OCI-LY7 (cell line): ENCODE data around the gene MEF2B. TPM values are rescaled to one million over a fixed set of nuclear protein-coding genes. Genes with fewer than 3 reads are reported as not detected.

Experiments used
- BruUV-seq: library from RNA; stranded (reverse); fragments of 400-500 nt; replicated peaks from 2 replicates; lab custom pipeline; 2021; lab: Mats Ljungman, UMichigan
- CTCF ChIA-PET: fragments of 300-600 bp; sonication (Branson Sonifier 250); formaldehyde crosslinking; loops from one replicate; lab custom pipeline; 2022; ENCODE audit warnings: antibody characterized with exemption; ENCODE audit not compliant: unreplicated experiment; lab: Charles Lee
- POLR2A ChIA-PET: fragments of 300-600 bp; sonication (Branson Sonifier 250); formaldehyde crosslinking; loops from one replicate; lab custom pipeline; 2022; ENCODE audit warnings: antibody characterized with exemption; lab: Charles Lee
- DNase-seq: peaks from one replicate; pipeline ENCODE4 v3.0.0-alpha.2; 2015; ENCODE audit warnings: low spot score
- H2AFZ ChIP-seq: fragments of 200-600 bp; sonication (generic), shearing (Covaris generic); 2 replicates; pipeline ENCODE4 v1.6.1; 2014; ENCODE audit warnings: mild to moderate bottlenecking, antibody characterized with exemption, low read length, moderate library complexity
- H3K27ac ChIP-seq: fragments of 200-600 bp; sonication (generic); 2 replicates; pipeline ENCODE4 v1.5.1; 2014; ENCODE audit warnings: mixed run types, low read depth, mild to moderate bottlenecking, moderate library complexity, low read length, inconsistent platforms; ENCODE audit not compliant: poor library complexity, severe bottlenecking
- H3K36me3 ChIP-seq: fragments of 200-600 bp; sonication (generic); 2 replicates; pipeline ENCODE4 v1.6.1; 2014; ENCODE audit warnings: mild to moderate bottlenecking, antibody characterized with exemption, low read length, moderate library complexity, mixed read lengths; ENCODE audit not compliant: insufficient read depth
- H3K4me1 ChIP-seq: fragments of 200-600 bp; sonication (generic); 2 replicates; pipeline ENCODE4 v1.5.1; 2014; ENCODE audit warnings: mild to moderate bottlenecking, low read length; ENCODE audit not compliant: insufficient read depth, poor library complexity, severe bottlenecking
- H3K4me2 ChIP-seq: fragments of 200-600 bp; sonication (generic); 2 replicates; pipeline ENCODE4 v1.6.1; 2014; ENCODE audit warnings: mild to moderate bottlenecking, low read length
- H3K4me3 ChIP-seq: fragments of 200-600 bp; sonication (generic); 2 replicates; pipeline ENCODE4 v1.5.1; 2014; ENCODE audit warnings: mild to moderate bottlenecking, low read depth, low read length; ENCODE audit not compliant: poor library complexity, severe bottlenecking
- H3K79me2 ChIP-seq: fragments of 200-600 bp; sonication (generic); 2 replicates; pipeline ENCODE4 v1.6.1; 2016; ENCODE audit warnings: low read depth, mild to moderate bottlenecking, low read length, moderate library complexity, mixed read lengths; ENCODE audit not compliant: insufficient read depth
- H3K9me2 ChIP-seq: fragments of 200-600 bp; sonication (generic); 2 replicates; pipeline ENCODE4 v1.6.1; 2016; ENCODE audit warnings: mild to moderate bottlenecking, low read length, mixed read lengths; ENCODE audit not compliant: insufficient read depth
- H3K9me3 ChIP-seq: fragments of 200-600 bp; sonication (generic); 2 replicates; pipeline ENCODE4 v1.6.1; 2014; ENCODE audit warnings: mild to moderate bottlenecking, mixed run types, low read length, mixed read lengths
- H4K20me1 ChIP-seq: fragments of 200-600 bp; sonication (generic); 2 replicates; pipeline ENCODE4 v1.6.1; 2014; ENCODE audit warnings: mild to moderate bottlenecking, antibody characterized with exemption, low read length, moderate library complexity, mixed read lengths; ENCODE audit not compliant: insufficient read depth
- EZH2phosphoT487 ChIP-seq: fragments of 200-600 bp; sonication (generic); IDR thresholded peaks from 2 replicates; pipeline ENCODE4 v1.6.1; 2018; ENCODE audit warnings: low read depth, borderline replicate concordance, mild to moderate bottlenecking, mixed run types, antibody characterized with exemption, low read length, moderate library complexity, mixed read lengths
- intact Hi-C: fragments of 100-400 bp; cut with micrococcal nuclease; formaldehyde crosslinking; loops from one replicate; pipeline ENCODE4 v1.10.0; 2022; ENCODE audit not compliant: unreplicated experiment
- total RNA-seq, 2 experiments: library from RNA; depleted of rRNA in 1 of 2; stranded (reverse); fragments of >200 nt in 1 of 2; shearing (Covaris generic) in 1 of 2; gene quantifications; 2 replicates each; pipeline ENCODE4 v1.2.3, GENCODE V29; 2014 to 2022
- TF ChIP-seq, protein P1 (sequence below): fragments of 200-600 bp; sonication (generic); conservative IDR thresholded peaks from 2 replicates; pipeline ENCODE4 v1.5.1; 2014; ENCODE audit warnings: mild to moderate bottlenecking, antibody characterized with exemption, low read length, moderate library complexity, mixed read lengths

Gene MEF2B
- total RNA-seq, 2 experiments from 2014 or later: 201 to 295 TPM

DNA sequence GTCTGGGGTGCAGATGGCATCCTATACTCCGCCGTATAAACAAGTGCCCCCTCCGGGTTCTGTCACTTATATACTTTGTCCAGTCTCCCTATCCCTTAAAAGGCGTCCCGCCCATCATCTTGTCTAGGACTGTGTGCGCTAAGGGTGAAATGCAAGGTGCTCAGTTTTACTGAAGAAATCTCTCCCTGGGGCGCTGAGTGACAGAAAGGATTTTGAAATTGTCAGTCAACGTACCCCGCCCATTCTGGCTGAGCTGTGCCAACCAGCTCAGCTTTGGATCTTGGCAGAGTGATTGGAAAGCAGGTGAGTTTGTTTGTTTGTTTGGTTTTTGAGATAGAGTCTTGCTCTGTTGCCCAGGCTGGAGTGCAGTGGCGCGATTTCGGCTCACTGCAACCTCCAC, 27.7 kb downstream of the MEF2B start:
- no peaks in the 10 kb centered on the region for H3K9me2 ChIP-seq
- ChIA-PET POLR2A (interaction anchor here (0.7 kb wide), 1 partner anchor 28 kb away, joined by 3 read pairs; the partner anchor contains the start of gene MEF2B), CTCF (no interaction called here)
- no peak overlapping the region for H2AFZ ChIP-seq
- TF ChIP-seq, protein P1, sequence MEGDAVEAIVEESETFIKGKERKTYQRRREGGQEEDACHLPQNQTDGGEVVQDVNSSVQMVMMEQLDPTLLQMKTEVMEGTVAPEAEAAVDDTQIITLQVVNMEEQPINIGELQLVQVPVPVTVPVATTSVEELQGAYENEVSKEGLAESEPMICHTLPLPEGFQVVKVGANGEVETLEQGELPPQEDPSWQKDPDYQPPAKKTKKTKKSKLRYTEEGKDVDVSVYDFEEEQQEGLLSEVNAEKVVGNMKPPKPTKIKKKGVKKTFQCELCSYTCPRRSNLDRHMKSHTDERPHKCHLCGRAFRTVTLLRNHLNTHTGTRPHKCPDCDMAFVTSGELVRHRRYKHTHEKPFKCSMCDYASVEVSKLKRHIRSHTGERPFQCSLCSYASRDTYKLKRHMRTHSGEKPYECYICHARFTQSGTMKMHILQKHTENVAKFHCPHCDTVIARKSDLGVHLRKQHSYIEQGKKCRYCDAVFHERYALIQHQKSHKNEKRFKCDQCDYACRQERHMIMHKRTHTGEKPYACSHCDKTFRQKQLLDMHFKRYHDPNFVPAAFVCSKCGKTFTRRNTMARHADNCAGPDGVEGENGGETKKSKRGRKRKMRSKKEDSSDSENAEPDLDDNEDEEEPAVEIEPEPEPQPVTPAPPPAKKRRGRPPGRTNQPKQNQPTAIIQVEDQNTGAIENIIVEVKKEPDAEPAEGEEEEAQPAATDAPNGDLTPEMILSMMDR: no peak
- TF ChIP-seq EZH2phosphoT487: no peak
- no TSS peak for BruUV-seq
- no peaks in the 10 kb centered on the region for H3K9me3 ChIP-seq
- H3K4me3 ChIP-seq: no peak overlapping the region
- no peak for DNase-seq
- intact Hi-C loops: loop anchor here (1.0 kb wide), 1 partner anchor 77 kb away; no protein-coding TSS in a partner anchor
- no peak overlapping the region for H3K4me2 ChIP-seq
- H3K79me2 ChIP-seq: peaks cover 7% of the 10 kb centered on the region; the same call in 1 of the 2 replicates
- peaks cover 42% of the 10 kb centered on the region for H3K36me3 ChIP-seq
- H3K4me1 ChIP-seq: peaks cover 47% of the 10 kb centered on the region
- H4K20me1 ChIP-seq: no peaks in the 10 kb centered on the region
- H3K27ac ChIP-seq: no peak overlapping the region

DNA sequence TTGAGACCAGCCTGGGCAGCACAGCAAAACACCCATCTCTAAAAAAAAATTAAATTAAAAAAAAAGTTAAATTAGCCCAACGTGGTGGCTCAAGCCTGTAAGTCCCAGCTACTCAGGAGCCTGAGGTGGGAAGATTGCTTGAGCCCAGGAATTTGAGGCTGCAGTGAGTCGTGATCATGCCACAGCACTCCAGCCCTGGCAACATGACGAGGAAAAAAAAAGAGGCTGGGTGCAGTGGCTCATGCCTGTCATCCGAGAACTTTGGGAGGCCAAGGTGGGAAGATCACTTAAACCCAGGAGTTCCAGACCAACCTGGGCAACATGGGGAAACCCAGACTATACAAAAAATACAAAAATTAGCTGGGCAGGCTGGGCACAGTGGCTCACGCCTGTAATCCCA, 29.6 kb downstream of the MEF2B start:
- no peaks in the 10 kb centered on the region for H3K9me2 ChIP-seq
- H3K36me3 ChIP-seq: peaks cover 23% of the 10 kb centered on the region
- H3K79me2 ChIP-seq: peaks cover 10% of the 10 kb centered on the region; the same call in 1 of the 2 replicates
- ChIA-PET CTCF (interaction anchor here (0.5 to 1.0 kb wide), 2 partner anchors 34 to 582 kb away, joined by 3 read pairs; no protein-coding TSS in a partner anchor), POLR2A (interaction anchor here (1.0 to 1.4 kb wide), 2 partner anchors 13 to 63 kb away, joined by 3 to 4 read pairs; partner anchors contain the start of gene NR2C2AP)
- no TSS peak for BruUV-seq
- no peak for TF ChIP-seq EZH2phosphoT487
- TF ChIP-seq, protein P1: no peak
- H3K27ac ChIP-seq: no peak overlapping the region
- intact Hi-C loops: no loop called here
- no peak overlapping the region for H2AFZ ChIP-seq
- DNase-seq: no peak
- H3K4me1 ChIP-seq: peaks cover 36% of the 10 kb centered on the region
- H4K20me1 ChIP-seq: no peaks in the 10 kb centered on the region
- no peak overlapping the region for H3K4me3 ChIP-seq
- no peak overlapping the region for H3K4me2 ChIP-seq
- no peaks in the 10 kb centered on the region for H3K9me3 ChIP-seq

DNA sequence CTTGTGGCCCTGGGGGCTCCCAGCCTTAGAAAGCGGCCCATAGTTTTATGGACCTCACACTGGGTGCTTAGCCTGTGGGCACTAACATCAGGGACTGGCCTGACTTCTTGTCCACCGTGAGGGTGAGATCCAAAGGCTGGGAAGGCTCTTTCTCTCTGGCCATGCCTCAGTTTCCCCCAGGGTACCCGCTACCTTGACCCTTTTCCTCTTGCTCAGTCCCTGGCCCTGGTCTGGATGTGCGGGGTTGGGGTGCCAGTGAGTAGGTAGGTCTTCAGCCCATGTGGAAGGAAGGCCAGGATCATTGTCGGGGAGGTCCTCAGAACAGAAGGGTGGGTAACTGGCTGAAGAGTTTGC, 30.2 kb downstream of the MEF2B start:
- Histone ChIP-seq H3K9me3 (no peaks in the 10 kb centered on the region), H2AFZ (no peak overlapping the region), H3K79me2 (peaks cover 10% of the 10 kb centered on the region; the same call in 1 of the 2 replicates), H3K4me1 (peaks cover 30% of the 10 kb centered on the region), H3K9me2 (no peaks in the 10 kb centered on the region), H3K4me3 (no peak overlapping the region), H3K36me3 (peaks cover 18% of the 10 kb centered on the region), H4K20me1 (no peaks in the 10 kb centered on the region), H3K4me2 (no peak overlapping the region), H3K27ac (no peak overlapping the region)
- intact Hi-C loops: loop anchor here (1.0 to 2.0 kb wide), 3 partner anchors 35 to 87 kb away; no protein-coding TSS in a partner anchor
- BruUV-seq: no TSS peak
- ChIA-PET POLR2A (interaction anchor here (0.6 kb wide), 1 partner anchor 793 kb away, joined by 3 read pairs; no protein-coding TSS in a partner anchor), CTCF (no interaction called here)
- no peak for TF ChIP-seq EZH2phosphoT487
- TF ChIP-seq, protein P1: no peak; the same call in 1 of the 2 replicates
- DNase-seq: no peak
